Activated T-cell treated with anti-CD3 and anti-CD28 coated beads for 48 hours (primary cell): Measurements from ENCODE around the gene KCNJ1.
A peak's percentile ranks its signal among the peaks of the same experiment; 100 is the strongest.

Experiments used
- DNase-seq: peaks from one replicate; pipeline ENCODE4 v3.0.0-alpha.2; 2020; ENCODE audit warnings: low read depth

The KCNJ1 gene

DNA sequence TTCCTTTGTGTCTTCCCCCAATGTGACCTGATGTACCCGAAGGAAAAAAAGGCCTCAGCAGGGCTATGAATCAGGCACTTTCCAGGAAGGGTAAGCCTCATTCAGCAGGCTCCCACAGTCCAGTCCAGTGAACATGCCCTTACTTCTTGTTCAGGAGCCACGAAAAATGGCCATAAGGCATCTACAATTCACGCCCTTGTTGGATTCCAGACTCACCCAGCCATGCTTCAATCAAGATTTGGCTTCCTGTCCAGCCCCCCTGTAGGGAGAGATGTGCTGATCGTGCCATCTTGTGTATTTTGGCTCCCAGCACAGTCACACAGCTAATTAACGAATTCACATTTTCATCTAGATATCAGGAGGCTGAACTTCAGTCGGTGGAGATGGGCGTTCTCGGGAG is 14.1 kb upstream of the KCNJ1 start:
- DNase-seq, result no peak

DNA sequence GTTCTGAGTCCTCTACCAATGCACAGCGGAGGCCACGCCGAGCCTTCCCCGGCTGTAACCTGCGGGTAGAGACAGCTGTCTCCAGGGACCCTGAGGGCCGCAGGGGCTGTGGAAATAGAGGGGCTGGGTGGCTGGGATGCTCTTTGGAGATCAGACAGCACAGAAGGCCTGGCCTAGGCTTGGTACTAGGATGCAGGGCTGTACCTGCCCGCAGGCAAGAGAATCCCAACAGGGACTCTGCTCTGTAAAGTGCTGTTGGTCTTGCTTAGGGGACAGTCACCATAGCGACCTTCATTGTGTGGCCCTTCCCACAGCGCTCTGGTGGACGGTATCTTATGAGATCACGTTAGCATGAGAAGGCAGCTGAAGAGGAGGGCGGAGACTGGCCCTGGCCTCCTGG is 12.7 kb upstream of the KCNJ1 start:
- DNase-seq, result no peak

DNA sequence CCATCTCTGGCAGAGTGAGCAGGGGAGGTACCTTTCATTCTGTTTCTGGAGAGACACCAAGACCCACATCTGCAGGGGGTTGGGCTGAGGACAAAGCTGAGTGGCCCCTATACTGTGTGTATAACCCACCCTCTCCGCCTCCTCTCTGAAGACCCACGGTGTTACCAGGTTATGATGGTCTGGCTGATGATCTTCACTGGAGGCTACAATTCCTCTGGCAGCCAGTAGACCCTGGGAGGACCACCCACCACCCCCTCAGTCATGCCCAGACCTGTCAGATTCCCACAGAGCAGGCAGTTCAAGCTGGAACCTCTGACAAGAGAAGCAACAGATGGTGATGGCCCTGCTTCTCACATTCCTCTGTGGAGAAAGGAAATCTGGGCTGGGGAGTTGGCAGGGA is 11.4 kb upstream of the KCNJ1 start:
- DNase-seq, result no peak

DNA sequence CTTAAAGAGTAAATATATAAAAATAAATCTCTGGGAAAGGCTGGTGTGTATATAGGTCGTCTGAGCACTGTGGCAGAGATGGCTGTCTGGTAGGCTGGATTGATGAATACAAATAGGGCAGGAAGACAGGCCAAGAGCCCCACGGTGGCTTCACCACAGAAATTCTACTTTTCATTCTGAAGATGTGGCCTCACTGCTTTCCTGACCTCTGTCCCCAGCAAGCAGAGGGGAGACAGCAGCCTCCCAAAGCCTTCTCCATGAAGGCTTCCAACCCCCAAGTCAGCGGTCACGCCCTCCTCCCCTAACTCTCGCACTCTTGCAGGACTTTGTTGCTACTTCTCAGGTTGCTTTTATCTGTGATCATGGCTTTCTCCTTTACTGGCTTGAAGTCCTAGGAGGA is 10.6 kb upstream of the KCNJ1 start:
- no peak for DNase-seq

DNA sequence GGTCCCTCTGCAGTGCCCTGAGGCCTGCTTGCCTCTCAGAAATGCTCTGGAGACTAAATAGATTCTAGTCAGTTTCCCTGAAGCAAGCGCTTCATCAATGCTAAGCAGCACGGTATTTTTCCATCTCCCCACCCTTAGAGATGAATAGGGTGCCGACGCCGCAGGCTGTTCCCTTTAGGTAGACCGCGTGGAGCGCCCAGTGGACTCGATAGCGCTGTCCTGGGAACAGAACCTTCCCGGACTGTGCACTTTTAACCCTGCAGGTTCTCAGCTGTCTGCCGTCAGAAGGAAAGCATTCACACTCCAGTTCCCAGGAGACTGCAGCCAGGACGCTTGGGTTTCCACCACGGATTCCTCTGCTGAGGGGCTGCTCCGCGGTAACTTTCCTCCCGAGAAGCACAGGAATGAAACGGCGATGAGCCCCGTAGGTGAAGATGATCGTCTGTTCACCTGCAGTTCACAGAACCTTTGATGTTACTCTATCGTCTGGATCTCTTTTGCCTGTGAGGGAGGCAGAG is 9.1 kb upstream of the KCNJ1 start:
- no peak for DNase-seq

DNA sequence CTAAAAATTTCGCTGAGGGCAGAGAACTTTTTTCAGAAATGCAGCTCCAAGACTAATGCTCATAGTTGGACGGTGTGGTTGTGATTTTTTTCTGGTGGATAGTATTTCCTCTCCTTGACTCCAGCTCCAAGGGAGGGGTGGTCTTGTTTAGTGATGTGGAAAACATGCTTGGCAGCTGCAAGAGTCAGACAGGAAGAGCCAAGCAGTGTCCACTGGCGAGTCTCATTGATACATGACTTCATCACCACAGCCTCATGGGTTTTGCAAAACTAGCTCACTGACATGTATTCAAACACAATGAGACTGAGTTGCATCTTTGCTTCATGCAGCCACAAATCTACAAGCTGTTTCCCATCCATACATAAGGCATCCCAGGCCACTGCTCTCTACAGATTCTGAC is 7.3 kb upstream of the KCNJ1 start:
- no peak for DNase-seq

DNA sequence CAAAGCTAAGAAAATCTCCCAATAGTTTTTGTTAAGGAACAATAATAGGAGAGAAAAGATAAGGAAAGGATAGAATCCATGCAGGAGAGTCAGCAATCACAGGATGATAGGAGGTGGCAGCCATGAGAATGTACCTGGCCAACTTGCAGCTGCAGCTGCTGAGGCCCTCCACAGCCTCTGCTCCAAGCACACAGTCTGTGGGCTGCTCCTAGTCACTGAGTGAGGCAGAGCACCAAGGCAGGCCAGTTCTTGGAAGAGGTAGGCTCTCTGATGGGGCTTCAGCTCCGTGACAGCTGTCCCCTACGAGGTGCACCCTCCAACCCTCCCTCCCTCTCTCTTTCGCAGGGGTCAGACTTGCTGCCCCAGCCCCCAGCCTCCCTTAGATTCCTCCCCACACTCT is 5.5 kb upstream of the KCNJ1 start:
- no peak for DNase-seq

DNA sequence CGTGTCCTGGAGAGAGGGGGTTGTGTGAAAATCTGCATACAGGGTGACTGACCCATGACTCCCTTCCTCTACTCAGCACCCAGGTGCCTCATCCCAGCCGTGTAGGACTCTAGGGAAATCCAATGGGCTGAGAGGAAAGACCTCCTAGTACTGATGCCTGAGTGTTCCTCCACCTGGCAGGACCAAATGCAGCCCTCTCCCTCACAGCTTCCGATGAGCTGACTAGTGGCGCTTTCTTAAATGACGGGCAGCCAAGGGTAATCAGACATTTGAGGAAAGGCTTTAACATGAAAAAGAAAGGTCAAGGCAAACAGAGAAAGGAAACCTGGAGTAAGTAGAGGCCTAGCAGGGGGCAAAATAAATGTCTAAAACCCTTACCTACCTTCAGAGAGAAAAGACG is 5.0 kb upstream of the KCNJ1 start:
- DNase-seq, result no peak

DNA sequence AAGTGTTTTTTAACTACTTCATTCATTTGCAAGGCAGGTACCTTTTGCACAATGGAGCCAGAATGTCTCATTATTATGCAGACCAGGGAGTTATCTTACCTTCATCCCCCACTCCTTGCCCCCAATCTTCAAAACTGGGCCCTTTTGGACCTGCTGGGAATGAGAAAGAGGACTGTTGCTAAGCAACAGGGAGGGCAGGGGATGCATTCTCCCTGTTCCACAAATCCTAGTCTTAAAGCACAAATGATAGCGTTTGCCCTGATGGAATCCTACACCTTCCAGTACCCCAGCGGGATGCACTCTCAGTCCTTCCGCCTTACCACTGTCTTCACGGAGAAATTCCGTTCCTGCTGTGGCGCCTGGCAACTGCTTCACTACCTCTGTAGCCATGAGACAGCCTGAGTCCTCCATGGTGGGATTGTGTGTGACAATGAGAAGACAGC is 4.1 kb upstream of the KCNJ1 start:
- DNase-seq, result no peak

DNA sequence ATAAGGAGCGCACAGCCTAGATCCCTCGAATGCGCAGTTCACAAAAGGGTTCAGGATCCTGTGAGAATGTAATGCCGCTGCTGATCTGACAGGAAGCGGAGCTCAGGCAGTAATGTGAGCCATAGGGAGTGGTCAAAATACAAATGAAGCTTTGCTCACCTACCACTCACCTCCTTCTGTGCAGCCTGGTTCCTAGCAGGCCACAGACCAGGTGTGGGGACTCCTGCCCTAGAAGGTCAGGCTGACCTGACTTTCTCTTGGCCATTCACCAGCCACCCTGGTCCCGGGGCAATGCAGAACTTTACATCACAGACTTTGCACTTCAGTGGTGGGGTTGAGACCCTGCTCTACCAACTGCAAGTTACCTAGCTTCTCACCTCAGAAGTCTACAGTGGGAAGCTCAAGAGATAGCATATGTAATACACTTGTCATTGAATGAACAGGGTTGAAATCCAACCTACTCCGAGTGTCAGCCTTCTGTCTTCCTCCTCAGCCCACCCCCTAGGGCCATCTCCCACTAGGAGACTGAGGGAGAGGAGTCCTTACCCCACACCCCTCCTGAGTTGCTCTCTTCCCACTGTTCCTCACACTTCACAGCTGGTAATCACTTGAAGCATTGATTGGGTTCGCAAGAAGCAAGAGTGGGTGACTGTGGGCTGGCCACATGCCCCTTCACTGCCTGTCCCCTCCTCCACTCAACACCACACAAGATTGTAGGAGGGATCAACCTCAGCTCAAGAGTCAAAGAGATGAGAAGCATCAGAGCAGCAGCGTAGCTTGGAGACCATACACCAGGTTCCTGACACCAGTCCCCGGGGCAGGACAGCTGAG is 2.0 kb upstream of the KCNJ1 start:
- no peak for DNase-seq

DNA sequence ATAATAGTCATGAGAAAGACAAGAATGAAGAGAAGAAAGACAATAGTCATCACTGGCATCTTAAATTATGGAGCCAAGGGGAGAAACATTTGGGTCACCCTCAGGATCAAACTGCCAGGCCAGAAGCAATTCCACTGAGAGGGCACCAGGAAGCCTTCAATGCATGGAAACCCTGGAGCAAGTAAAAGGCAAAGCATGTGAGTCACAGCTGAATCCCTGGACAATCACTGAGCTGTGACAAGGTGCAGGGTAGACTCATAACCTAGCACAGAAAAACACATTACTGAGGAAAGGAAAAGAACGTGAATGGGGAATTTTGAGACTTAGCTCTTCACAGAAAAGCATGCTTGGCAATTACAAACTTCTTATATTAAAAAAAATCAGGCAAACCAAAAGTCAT is 1.6 kb downstream of the KCNJ1 start:
- no peak for DNase-seq

DNA sequence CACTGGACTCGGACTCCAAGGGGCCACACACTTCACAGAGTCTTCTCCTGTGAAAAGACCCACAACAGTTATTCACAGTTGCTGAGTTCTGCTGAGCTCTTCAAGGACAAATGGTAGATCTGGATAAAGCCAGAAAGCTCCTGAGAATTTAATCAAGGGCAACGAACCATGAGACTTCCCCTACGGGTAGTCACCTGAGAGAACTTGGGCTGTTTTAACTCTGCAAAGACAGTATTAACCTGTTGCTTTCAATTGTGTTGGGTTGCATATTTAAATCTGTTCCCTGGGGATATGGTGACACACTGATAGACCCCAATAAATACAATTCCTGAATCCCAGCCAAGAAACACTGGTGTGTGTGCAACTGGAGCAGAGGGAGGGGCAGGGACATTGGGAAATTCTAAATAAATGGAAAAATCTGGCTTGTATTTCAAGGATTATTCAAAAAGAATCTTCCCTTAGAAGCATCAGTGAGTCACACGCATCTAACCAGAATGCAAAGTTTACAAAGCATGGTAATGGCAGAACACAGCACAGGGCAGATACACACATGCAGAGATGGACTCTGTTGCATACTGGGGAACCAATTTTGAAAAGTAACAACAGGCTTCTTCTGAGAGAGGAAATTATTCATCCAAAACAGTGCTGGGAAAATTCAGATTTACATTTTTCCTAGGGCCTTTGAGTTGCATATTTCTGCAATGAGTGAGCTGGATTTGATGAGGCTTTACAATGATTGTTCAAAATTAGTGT is 4.0 kb downstream of the KCNJ1 start:
- no peak for DNase-seq

DNA sequence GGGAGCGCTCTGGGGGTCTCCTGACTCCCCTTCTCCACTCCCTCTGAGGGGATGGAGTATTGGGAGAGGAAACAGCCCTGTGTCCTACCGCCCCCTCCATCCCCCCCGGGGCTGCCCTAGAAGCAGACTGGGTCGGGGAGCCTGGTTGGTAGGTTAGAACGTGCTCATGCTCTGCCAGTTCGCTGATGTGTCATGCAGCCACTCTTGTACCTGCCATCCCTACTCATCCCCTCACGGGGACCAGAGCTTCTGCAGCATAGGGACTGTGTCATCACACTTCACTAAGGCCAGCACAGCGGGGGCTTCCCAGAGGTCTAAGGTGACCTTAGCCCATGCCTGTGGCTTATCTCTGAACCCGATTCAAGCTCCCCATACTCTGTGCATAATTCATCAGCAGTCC is 4.7 kb downstream of the KCNJ1 start:
- no peak for DNase-seq

DNA sequence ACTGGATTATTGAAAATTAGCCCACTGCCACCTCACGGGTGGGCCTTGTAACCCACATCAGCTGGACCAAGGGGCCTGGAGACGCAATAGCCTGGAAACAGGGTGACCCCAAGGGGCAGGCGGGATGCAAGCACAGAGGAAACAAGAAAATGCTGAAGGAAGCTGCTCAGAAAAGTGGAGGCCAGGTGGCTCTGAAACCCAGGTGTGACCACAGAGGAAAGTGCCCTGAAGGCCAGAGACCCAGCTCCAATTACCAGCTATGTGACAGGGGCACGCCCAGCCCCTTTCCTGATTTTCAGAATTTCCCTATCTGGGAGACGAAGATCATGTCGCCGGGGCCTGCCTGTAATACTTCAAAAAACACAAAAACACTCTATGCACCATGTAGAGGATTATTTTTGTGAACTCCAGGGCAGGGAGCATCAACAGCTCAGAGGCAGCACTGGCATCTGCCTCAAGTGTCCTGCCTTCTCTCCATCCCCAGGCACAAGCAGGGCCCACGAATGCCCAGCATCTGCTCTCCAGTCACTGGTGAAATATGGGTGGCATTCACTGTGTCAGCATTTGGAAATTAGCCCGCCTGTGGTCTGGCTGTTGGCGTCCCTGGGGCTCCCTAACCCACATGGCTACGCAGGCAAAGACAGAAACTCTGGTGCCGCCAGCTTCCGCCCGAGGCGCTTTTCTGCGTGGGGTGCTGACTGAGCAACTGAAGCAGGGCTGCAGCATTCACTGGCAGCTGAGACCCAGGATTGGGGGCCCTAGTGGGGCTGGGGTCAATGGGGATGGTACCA is 6.3 kb downstream of the KCNJ1 start:
- no peak for DNase-seq

DNA sequence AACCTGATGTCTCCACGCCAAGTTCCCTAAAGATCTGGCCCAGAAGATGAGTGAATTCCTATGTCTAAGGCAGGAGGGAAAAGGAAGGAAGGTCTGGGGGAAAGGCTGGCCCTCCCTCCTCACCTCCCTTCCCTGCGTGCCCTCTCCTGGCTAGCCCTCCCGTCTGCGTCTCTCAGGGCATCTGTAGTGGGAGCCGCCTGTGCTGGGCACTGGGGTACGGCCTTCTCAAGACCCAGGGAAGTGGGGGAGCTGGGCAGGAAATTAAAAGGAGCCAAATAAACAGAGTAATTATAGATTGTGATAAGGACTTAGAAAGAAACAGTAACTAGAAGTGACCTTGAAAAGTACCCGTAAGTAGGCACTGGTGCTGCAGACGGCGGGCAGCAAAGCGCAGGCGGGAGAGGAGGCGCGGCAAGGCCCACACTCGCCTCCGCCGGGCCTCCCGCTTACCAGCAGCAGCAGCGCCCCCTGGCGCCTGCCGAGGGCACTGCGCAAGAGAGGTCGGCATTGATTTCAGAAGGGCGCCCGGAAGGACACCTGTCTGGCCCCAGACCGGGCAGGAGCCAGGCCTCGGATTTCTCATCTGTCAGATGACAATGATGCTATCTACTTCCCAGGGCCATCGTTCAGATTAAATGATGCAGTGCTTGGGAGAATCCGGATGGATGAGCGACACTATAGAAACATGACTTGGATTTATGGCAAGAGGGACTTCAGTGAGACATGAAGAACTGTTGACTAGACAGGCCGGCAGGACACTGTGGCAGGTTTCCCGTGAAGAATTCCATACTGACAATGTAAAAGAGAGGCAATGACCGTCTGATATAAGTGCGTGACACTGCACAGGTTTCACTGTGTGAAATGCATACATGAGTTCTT is 7.3 kb downstream of the KCNJ1 start:
- DNase-seq, result peak; percentile 82

DNA sequence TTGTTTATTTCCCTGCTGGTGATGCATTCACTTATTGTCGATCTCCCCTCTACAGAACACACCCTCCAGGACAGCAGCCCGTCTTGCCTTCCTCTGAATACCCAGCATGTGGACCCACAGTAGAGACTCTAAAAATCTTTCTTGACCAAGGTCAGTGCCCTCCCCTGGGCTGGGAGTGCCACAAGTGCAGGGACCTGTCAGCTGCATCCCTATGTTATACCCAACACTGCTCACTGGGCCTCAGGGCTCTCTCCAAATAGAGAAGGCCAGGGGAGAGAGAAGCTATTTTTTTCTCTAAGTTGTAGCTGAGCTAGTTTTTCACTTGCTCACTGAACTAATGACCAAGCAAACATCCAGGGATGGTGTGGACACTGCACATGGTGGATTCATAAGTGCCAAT is 9.8 kb downstream of the KCNJ1 start:
- DNase-seq, result no peak

DNA sequence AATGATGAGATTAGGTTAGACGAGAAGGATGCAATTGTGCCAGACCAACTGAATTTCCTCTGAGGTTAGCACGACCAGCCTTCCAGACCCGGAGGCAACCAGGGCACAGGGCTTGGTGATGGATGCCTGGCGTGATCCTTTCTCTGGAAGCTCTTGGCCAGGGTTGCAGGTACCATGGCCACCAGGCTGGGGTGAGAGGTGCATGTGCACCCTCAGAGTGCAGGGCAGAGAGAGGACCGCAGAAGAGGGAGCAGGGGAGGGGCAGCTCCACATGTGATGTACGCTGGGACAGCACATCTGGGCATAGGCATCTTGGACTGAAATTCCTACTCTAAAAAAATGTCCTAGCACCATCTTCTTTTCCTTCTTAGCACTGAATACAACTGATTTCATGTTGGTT is 10.9 kb downstream of the KCNJ1 start:
- no peak for DNase-seq

DNA sequence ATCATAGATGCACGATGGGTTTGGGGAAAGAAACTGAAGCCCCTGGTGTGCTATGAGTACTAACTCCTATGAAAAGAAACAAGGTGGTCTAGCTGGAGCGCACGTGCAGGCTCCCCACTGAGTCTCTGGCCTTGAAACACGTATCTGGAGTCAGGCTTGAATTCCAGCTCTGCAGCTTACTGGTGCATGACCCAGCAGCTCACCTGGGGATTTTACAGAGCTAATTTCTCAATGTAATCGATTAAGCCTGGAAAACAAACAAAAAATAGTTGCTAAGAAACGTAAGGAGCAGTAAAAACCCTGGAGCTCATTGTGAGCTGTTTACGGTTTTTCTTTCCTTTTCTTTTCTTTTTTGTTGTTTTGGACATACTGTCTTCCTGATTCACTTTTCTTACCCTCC is 12.3 kb downstream of the KCNJ1 start:
- no peak for DNase-seq

DNA sequence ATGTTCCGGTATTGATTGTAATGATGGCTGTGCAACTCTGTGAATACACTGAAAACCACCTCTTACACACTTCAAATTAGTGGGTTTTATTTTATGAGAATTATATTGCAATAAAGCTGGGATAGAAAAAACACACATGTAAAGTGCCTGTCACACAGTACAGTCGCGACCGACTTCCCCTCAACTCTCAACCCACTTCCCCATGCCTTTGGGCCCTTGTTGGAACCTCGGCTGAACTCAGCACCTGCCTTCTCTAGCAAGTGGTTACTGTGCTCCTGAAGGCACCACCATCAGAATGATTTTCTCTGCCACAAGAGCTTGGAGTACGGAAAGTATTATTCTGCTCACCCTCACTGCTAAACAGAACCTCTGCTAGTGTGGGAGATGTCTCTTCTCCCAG is 13.5 kb downstream of the KCNJ1 start:
- DNase-seq, result no peak

DNA sequence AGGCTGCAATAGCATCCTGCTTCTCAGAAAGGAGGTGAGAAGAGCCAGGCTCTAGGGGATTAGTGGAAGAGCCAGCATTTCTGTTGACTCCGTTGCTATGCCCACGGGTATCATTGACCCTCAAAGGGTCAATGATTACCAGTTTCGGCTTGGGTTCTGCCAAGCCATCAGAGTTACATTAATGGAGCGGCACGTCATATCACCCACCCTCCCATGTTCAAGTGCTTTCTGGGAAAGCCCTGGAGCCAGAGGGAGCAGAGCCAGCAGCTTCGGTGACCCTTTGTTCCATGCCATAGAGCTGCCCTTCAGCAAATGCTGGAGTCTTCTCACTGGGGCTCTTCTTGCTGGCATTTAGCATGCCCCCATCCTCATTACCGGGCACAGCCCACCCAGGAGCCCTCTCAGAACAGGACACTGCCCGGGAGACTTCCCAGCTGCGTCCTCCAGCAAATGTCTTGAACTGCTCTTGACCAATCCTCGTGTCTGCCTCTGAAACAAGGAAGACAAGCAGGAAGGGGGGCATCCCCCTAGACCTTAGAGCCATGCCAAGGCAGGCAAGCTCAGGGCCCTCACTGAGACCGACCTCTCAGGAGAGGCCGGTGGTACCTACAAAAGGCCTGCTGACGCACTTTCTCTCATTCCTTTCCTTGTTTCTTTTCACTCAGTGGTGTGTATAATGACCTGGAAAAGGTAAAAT is 14.6 kb downstream of the KCNJ1 start:
- no peak for DNase-seq
